HG02763 (cell line): ENCODE data around the gene C19orf12.
A peak's percentile ranks its signal among the peaks of the same experiment; 100 is the strongest.
"Not testable (repeated sequence)": the region's sequence is repeated elsewhere in the genome, so short reads cannot be mapped to it uniquely, and the experiment has no call there.

ENCODE experiments used
- ATAC-seq: cut with Tn5 transposase; IDR thresholded peaks from one replicate; pipeline ENCODE4 v1.9.1; 2021; ENCODE audit warnings: mild to moderate bottlenecking, moderate library complexity; ENCODE audit not compliant: unreplicated experiment

Gene C19orf12

GRCh38 chr19:29735829-29736228 is 20.8 kb upstream of the C19orf12 start:
- no peak for ATAC-seq

GRCh38 chr19:29731331-29731850 is 16.3 kb upstream of the C19orf12 start:
- ATAC-seq, result no peak

GRCh38 chr19:29727906-29728305 is 12.8 kb upstream of the C19orf12 start:
- no peak for ATAC-seq

GRCh38 chr19:29724746-29725145 is 9.7 kb upstream of the C19orf12 start:
- no peak for ATAC-seq

GRCh38 chr19:29724102-29724641 is 9.1 kb upstream of the C19orf12 start:
- no peak for ATAC-seq

GRCh38 chr19:29717051-29717450 is 2.0 kb upstream of the C19orf12 start:
- no peak for ATAC-seq

- peak; percentile 1 for ATAC-seq
These were observed 880 bp upstream of the C19orf12 start for GRCh38 chr19:29715701-29716581.

GRCh38 chr19:29714371-29714952 is 599 bp downstream of the C19orf12 start:
- peak; percentile 12 for ATAC-seq

- ATAC-seq, result no peak
These were observed 2.1 kb downstream of the C19orf12 start for GRCh38 chr19:29712744-29713516.

GRCh38 chr19:29711584-29712132 is 3.4 kb downstream of the C19orf12 start:
- no peak for ATAC-seq

- not testable (repeated sequence) for ATAC-seq
These were observed 5.6 kb downstream of the C19orf12 start for GRCh38 chr19:29709440-29709798.

- ATAC-seq, result no peak
These were observed 6.3 kb downstream of the C19orf12 start for GRCh38 chr19:29708554-29709439.

- no peak for ATAC-seq
These were observed 8.4 kb downstream of the C19orf12 start for GRCh38 chr19:29706635-29707034.

- ATAC-seq, result no peak
These were observed 9.4 kb downstream of the C19orf12 start for GRCh38 chr19:29705706-29706105.

- no peak for ATAC-seq
These were observed 10.2 kb downstream of the C19orf12 start for GRCh38 chr19:29704562-29705558.

GRCh38 chr19:29702963-29703320 is 12.1 kb downstream of the C19orf12 start:
- no peak for ATAC-seq

GRCh38 chr19:29702161-29702962 is 12.7 kb downstream of the C19orf12 start:
- ATAC-seq, result no peak

- ATAC-seq, result no peak
These were observed 14.6 kb downstream of the C19orf12 start for GRCh38 chr19:29700498-29700897.
